NCI-H2196 (cell line): ENCODE data around the gene SLC38A8.
A peak's percentile ranks its signal among the peaks of the same experiment; 100 is the strongest.

Experiments used
- DNase-seq: peaks from one replicate; lab custom pipeline; 2025; ENCODE audit not compliant: unreplicated experiment; lab: John Stamatoyannopoulos, UW

Gene SLC38A8

DNA sequence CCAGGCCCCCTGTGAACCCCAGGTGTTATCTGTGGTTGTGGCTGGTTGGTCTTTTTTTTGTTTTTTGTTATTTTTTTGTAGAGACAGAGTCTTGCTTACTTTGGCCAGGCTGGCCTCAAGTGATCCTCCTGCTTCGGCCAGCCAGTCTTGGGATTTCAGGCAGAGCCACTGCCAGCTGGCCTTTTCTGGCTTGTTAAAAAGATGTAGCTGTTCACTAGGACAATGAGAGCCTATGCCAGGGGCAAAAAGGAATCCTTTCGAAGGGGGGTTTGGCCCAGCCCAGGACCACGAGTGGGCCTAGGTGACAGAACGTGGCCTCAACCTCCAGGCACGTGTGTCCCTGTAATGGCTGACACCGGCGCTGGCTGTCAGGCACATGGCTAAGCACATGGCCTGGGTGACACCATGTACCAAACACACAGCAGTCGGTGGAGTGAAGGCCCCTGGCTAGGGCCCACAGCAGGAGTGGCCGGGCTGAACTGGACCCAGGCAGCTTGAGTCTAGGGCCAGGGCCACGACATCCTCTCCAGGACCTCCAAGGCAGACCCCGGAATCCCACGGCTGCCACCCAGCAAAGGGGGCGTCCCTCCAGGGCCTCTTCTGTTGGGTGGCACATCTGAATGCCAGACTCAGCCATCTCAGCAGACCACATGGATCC is 6.9 kb upstream of the SLC38A8 start:
- no peak for DNase-seq

DNA sequence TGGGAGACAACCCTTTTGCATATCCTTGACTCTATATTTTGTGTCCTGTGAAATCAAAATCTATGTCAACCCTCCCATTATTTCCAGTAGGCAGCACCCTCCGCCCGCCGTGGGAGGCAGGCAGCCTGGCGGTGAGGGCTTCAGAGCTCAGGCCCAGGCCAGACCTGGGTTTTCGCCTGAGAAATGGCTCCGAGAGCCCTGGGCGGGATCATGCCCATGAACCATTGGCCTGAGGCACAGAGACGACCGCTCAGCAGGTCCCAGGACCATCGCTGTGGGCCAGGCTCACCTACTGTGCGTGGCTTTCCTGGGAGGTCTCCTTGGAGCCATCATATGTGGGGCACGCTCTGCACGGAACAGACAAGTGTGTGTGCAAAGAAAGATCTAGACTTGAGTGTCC is 6.3 kb upstream of the SLC38A8 start:
- DNase-seq: no peak

DNA sequence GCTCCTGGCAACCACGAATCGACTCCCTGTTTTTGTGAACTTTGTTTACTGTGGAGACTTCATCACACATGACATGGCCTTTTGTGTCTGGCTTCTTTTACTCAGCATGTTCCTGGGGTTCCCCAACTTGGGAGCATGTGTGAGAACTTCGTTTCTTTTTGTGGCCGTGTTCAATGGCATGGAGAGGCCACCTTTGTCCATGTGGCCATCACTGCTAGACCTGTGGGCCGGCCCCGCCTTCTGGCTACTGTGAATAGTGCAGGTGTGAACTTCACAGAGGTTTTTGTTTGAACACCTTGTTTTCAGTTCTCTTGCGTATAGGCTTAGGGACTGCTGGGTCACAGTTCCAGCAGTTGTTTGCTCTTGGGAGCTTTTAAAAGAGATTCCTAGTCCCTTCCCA is 5.7 kb upstream of the SLC38A8 start:
- DNase-seq: peak; percentile 28

DNA sequence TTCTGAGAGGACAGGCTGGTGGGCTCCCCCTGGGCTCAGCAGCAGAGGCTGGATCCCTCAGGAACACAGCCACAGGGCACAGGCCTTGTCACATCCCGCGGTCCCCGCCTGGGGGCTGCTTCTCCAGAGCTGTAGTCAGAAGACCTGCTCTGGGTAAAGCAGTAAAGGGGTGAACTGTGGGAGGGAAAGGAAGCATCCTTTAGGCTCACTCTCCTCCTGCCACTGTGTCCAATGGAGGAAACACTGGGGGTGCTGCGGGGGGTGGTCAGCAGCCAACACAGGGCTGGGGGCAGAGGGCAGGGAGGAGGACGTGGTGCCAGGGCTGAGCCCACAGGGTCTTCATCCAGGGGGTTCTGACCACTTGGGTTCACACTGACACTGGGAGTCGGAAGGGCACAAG is 5.0 kb upstream of the SLC38A8 start:
- DNase-seq: no peak

- DNase-seq: no peak
These were observed 4.6 kb upstream of the SLC38A8 start for GRCh38 chr16:84047206-84047605.

DNA sequence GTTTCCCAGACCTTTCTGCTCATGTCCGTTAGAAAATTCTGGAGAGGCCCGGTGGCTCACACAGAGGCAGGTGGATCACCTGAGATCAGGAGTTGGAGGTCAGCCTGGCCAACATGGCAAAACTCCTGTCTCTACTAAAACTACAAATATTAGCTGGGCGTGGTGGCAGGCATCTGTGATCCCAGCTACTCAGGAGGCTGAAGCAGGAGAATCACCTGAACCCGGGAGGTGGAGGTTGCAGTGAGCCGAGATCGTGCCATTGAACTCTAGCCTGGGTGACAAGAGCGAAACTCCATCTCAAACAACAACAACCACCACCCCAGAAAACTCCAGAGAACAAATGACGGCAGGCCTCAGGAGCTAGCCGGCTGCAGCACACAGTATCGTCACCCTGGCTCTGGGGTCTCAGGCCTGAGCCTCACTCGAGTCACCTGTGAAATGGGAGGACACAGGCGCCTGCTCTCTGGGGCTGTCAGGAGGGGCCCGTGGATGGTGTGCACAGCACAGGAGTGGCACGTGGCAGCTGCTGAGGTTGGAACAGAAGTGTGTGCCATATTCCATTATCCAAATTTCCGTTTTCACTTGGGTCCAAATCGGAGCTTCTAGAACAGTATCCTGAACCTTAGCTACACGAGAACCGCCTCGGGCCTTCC is 3.3 kb upstream of the SLC38A8 start:
- DNase-seq: no peak

GRCh38 chr16:84045001-84045817 is 2.6 kb upstream of the SLC38A8 start:
- no peak for DNase-seq

GRCh38 chr16:84044118-84044488 is 1.5 kb upstream of the SLC38A8 start:
- DNase-seq: no peak

GRCh38 chr16:84043486-84044117 is 1.0 kb upstream of the SLC38A8 start:
- no peak for DNase-seq

DNA sequence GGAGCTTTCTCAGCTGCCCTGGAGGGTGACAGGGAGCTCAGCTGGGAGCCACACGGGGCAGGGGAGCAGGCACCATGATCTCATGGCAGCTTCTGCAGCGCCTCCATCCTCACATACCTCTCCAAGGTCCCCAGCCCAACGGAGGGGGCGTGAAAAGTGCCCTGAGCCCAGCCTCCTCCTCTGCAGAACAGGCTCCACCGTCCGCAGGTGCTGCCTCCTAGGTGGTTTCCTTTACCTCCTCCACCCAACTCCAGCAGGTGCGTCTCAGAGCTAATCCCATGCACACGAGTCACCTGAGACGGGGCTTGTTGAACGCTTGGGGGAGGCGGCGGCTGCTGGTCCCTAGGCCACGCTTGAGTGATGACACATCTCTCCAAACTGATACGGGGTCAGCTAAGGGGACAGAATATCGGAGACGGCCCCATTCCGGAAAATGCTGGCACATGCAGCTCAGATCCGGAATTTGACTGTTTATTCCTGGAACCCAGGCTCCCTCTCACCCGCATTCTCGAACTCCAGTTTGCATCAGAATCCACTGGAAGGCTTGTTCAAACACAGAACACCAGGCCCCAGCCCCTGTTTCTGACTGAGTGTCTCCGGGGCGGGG is 387 bp upstream of the SLC38A8 start:
- DNase-seq: peak; percentile 75

DNA sequence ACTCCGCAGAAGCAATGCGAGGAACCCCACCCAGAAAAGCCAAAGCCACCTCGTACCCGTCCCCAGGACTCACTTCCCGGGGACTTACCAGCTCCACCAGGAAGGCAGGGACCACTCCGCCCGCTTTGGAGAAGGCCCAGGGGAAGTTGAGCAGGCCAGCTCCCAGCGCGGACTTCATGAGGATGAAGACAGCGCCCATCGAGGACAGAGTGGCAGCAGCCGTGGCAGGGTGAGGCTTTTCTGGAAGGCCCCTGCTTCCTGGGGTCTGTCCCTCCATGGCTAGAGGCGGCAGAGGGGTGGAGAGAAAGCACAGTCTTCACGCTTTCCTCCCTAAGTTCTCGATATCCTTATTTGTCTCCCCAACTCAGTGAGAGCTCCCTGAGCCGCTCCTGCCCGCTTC is 714 bp downstream of the SLC38A8 start:
- no peak for DNase-seq

DNA sequence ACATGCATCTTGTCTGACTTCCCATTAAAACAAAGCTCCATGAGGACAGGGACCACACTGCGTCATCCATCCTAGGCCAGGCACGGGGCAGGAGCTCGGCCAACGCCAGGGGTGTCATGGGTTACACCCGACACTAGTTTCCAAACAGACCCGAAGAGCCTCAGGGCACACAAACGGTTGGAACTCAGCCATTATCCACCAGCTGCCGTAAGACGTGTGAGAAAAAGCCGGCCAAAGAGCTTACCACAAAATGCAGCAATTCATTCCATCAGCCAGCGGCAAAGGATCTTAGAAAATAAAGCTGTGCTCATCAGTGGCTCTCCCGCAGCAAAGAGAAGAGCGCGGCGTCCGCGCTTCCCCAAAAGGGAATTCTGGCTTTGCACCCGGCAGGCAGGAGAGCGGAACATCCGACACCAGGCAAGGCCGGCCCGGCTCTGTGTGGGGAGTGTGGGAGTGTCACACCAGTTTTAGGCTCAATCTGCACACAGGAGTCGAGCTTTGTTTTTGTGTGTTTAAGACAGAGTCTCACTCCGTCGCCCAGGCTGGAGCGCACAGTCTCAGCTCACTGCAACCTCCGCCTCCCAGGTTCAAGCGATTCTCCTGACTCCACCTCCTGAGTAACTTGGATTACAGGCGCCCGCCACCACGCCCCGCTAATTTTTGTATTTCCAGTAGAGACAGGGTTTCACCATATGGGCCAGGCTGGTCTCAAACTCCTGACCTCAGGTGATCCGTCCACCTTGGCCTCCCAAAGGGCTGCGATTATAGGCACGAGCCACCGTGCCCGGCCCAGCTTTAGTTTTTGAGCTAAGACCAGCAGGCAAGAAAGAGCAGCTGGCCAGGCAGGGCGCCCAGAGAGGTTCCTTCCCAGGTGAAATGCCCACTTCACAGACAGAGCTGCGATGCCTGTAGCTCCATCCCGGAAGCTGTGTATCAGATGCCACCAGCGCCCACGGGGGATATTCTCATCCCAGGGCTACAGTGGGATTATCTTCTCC is 1.5 kb downstream of the SLC38A8 start:
- DNase-seq: peak; percentile 19

DNA sequence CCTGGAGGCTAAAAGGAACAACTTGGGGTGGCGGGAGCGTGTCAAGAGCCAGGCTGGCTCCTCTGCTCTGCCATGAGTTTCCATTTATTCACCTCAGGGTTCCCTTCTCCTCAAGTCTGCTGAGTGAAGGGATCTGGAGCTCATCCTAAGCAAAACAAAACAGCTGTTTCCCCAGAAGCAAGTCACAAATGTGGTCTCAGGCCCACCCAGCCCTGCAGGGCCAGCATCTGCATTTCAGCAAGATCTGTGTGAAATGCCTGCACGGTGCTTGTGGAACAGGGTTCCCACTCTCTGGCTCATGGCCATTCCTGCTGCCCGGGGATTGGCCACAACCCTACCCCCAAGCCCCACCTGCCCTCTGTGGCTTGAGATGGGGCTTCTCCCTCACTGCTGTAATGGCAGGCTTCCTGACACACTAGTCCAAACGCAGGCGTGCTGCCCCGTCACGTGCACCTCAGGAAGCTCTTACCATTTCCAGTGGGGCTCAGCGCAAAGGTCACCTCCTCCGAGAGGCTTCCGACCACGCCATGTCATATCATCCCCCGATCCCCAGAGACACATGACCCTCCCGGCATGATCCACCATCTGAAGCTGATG is 2.3 kb downstream of the SLC38A8 start:
- no peak for DNase-seq

- DNase-seq: no peak
These were observed 2.9 kb downstream of the SLC38A8 start for GRCh38 chr16:84039696-84040095.

- DNase-seq: no peak
These were observed 4.1 kb downstream of the SLC38A8 start for GRCh38 chr16:84038469-84038868.

- DNase-seq: peak; percentile 3
These were observed 5.6 kb downstream of the SLC38A8 start for GRCh38 chr16:84036982-84037425.

DNA sequence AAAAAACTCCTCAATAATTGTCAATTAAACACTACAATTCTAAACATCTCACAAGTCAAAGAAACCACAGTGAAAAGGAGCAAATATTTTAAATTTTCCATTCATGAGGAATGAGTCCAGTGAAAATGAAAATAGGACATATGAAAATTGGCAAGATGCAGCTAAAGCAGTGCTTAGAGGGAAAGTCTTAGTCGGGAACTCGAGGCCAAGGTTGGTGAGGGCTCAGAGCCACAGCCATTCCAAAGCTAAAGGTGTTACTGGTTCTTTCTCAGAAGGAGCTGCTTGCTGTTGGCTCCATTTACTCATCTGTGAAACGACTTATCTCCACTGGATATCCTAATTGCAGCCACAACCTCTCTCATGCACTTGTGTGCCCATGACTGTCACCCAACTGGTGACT is 6.5 kb downstream of the SLC38A8 start:
- DNase-seq: no peak

DNA sequence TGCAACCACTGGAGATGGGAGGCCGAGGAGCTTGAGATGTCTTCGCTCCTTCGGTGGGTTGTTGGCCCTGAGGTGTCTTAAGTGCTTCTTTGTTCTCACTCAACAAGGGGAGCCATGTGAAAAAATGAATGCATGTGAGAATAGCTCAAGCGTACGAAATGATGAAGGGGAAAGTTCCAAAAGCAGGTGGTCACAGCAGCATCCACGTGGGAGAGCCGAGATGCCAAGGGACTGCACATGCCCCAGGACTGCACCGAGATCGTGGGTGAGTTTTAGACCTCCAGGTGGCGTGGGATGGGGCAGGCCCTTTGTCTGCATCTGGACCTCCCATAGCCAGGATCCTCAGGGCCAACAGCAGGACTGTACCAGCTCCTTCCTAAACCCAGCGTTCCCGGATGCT is 8.1 kb downstream of the SLC38A8 start:
- no peak for DNase-seq
